Endodermal cell (in vitro differentiated cells): ENCODE measurements around the gene DEUP1. TPM values are rescaled to one million over a fixed set of nuclear protein-coding genes. Genes with fewer than 3 reads are reported as not detected.

Source experiments
- DNase-seq: peaks from one replicate; pipeline ENCODE4 v3.0.0-alpha.2; 2017
- H3K27ac ChIP-seq: 2 replicates; pipeline ENCODE4 v1.5.1; 2013; ENCODE audit warnings: mild to moderate bottlenecking, low read depth, low read length, moderate library complexity
- H3K27me3 ChIP-seq: 2 replicates; pipeline ENCODE4 v1.6.1; 2013; ENCODE audit warnings: mild to moderate bottlenecking, low read length, moderate library complexity; ENCODE audit not compliant: insufficient read depth, control insufficient read depth, poor library complexity, severe bottlenecking
- H3K36me3 ChIP-seq: 2 replicates; pipeline ENCODE4 v1.7.0; 2013; ENCODE audit warnings: mild to moderate bottlenecking, low read length, moderate library complexity; ENCODE audit not compliant: control insufficient read depth, insufficient read depth
- H3K4me1 ChIP-seq: one replicate; pipeline ENCODE4 v1.7.0; 2013; ENCODE audit warnings: low read length; ENCODE audit not compliant: control insufficient read depth, insufficient read depth
- H3K4me3 ChIP-seq: 2 replicates; pipeline ENCODE4 v1.5.1; 2013; ENCODE audit warnings: mild to moderate bottlenecking, low read length, moderate library complexity
- H3K9ac ChIP-seq: 2 replicates; pipeline ENCODE4 v1.6.1; 2013; ENCODE audit warnings: mild to moderate bottlenecking, low read length, moderate library complexity; ENCODE audit not compliant: poor library complexity, severe bottlenecking; ENCODE audit errors: extremely low read depth
- H3K9me3 ChIP-seq: 2 replicates; pipeline ENCODE4 v1.6.1; 2013; ENCODE audit warnings: mild to moderate bottlenecking, low read length, moderate library complexity; ENCODE audit not compliant: control insufficient read depth
- H3K27ac Mint-ChIP-seq: 2 replicates; pipeline ENCODE4 v1.8.0; 2020; ENCODE audit warnings: mixed read lengths
- H3K27me3 Mint-ChIP-seq: 2 replicates; pipeline ENCODE4 v1.8.0; 2021; ENCODE audit warnings: mild to moderate bottlenecking, mixed read lengths; ENCODE audit not compliant: insufficient read depth
- H3K36me3 Mint-ChIP-seq: 2 replicates; pipeline ENCODE4 v1.8.0; 2020; ENCODE audit warnings: low read depth, mixed read lengths
- H3K4me1 Mint-ChIP-seq: 2 replicates; pipeline ENCODE4 v1.8.0; 2020; ENCODE audit warnings: mixed read lengths
- H3K4me3 Mint-ChIP-seq: 2 replicates; pipeline ENCODE4 v1.8.0; 2020; ENCODE audit warnings: mild to moderate bottlenecking, moderate library complexity, mixed read lengths
- H3K9me3 Mint-ChIP-seq: 2 replicates; pipeline ENCODE4 v1.8.0; 2020; ENCODE audit warnings: mild to moderate bottlenecking, mixed read lengths
- CTCF ChIP-seq: fragments of 200-600 bp; sonication (generic); conservative IDR thresholded peaks from 2 replicates; pipeline ENCODE4 v1.5.0; 2021; ENCODE audit warnings: antibody characterized with exemption, mild to moderate bottlenecking
- WGBS, 2 experiments: methylation state at CpG; one replicate each; pipeline versions ENCODE4 v1.1.5 to v1.1.7; 2013; ENCODE audit warnings: missing lambda C conversion rate in 2 of 2, mixed read lengths in 1 of 2; ENCODE audit not compliant: insufficient coverage in 1 of 2, insufficient read length in 1 of 2; 5-methylcytosine and 5-hydroxymethylcytosine counted together
- total RNA-seq, 2 donors: library from RNA; stranded (reverse); fragmentation: NEBNext Ultra II Directional in 1 of 2; extraction: Animal tissue kit (Norgen Biotek cat#: 25700) in 1 of 2; gene quantifications; 2 replicates in 1 of 2; 3 replicates in 1 of 2; pipeline ENCODE4 v1.2.1, GENCODE V29; 2021

DEUP1 gene
- total RNA-seq, 2 donors from 2014 or later = 0.29 TPM; not detected in 1

DNA sequence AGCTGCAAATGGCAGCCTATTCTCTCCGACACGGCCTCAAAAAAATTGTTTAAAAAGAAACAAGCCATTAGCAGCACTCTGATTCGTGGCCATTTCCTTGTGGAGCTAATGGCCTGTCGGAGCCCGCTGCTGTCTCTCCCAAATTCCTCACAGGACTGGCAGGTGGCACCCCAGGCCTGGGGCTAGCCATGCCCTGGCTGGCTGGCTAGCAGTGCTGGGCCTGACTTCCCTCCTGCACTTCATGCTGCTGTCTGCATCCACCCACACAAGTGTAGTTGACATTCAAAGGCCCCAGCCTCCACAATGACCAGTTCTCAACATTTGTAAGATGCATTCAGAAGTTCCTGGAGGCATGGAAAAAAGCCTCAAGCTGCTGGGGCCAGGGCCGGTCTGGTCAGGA, 151.2 kb downstream of the DEUP1 start:
- H3K9me3 ChIP-seq = no peaks in the 10 kb centered on the region
- Mint-ChIP-seq H3K4me1 (peaks cover 30% of the 10 kb centered on the region), H3K9me3 (no peaks in the 10 kb centered on the region), H3K36me3 (peaks cover 4% of the 10 kb centered on the region), H3K27ac (no peak overlapping the region), H3K27me3 (no peaks in the 10 kb centered on the region), H3K4me3 (no peak overlapping the region)
- H3K27ac ChIP-seq = no peak overlapping the region
- no peak overlapping the region for H3K4me3 ChIP-seq
- no peaks in the 10 kb centered on the region for H3K27me3 ChIP-seq
- H3K4me1 ChIP-seq = peaks cover 20% of the 10 kb centered on the region
- TF ChIP-seq CTCF = no peak
- no peak overlapping the region for H3K9ac ChIP-seq
- no peak for DNase-seq
- no peaks in the 10 kb centered on the region for H3K36me3 ChIP-seq
- 94 to 95% methylated on average over 5 to 6 of the region's 6 CpGs for WGBS, 2 experiments

- H3K4me3 ChIP-seq = no peak overlapping the region
- no peak overlapping the region for H3K4me3 Mint-ChIP-seq
- no peak overlapping the region for H3K27ac Mint-ChIP-seq
- no peaks in the 10 kb centered on the region for H3K27me3 ChIP-seq
- no peaks in the 10 kb centered on the region for H3K9me3 Mint-ChIP-seq
- H3K9ac ChIP-seq = no peak overlapping the region
- 84% methylated on average over 9 to 10 of the region's 10 CpGs for WGBS, 2 experiments
- H3K27ac ChIP-seq = no peak overlapping the region
- DNase-seq = no peak
- peaks cover 16% of the 10 kb centered on the region for H3K4me1 ChIP-seq
- peaks cover 24% of the 10 kb centered on the region for H3K4me1 Mint-ChIP-seq
- no peaks in the 10 kb centered on the region for H3K27me3 Mint-ChIP-seq
- H3K36me3 ChIP-seq = no peaks in the 10 kb centered on the region
- H3K9me3 ChIP-seq = no peaks in the 10 kb centered on the region
- H3K36me3 Mint-ChIP-seq = peaks cover 4% of the 10 kb centered on the region
- TF ChIP-seq CTCF = no peak
Measured at GRCh38 chr11:93482556-93482955, 152.0 kb downstream of the DEUP1 start.

DNA sequence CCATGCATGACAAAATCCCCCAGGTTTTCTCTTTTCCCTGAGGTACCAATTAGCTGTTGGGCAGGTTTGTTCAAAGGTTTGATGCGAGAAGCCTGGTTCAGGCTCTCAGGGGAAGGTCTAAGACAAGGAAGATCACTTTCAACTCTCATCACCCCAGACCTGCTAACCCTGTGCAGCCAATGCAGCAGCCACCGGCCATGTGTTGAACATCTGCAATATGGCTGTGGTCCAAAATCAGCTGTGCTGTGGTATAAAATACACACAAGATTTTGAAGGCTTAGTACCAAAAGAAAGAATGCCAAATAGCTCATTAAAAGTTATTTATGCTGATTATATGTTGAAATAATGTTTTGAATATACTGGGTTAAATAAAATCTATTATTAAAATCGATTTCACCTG, 154.2 kb downstream of the DEUP1 start:
- no peaks in the 10 kb centered on the region for H3K27me3 ChIP-seq
- H3K36me3 Mint-ChIP-seq = peaks cover 4% of the 10 kb centered on the region
- 94 to 100% methylated on average over 1 to 3 of the region's 3 CpGs for WGBS, 2 experiments
- no peak for TF ChIP-seq CTCF
- no peak overlapping the region for H3K27ac ChIP-seq
- H3K9ac ChIP-seq = no peak overlapping the region
- H3K36me3 ChIP-seq = no peaks in the 10 kb centered on the region
- H3K27me3 Mint-ChIP-seq = no peaks in the 10 kb centered on the region
- no peaks in the 10 kb centered on the region for H3K9me3 Mint-ChIP-seq
- peaks cover 7% of the 10 kb centered on the region for H3K4me1 ChIP-seq
- H3K4me3 Mint-ChIP-seq = no peak overlapping the region
- no peak overlapping the region for H3K4me3 ChIP-seq
- peaks cover 19% of the 10 kb centered on the region for H3K4me1 Mint-ChIP-seq
- no peaks in the 10 kb centered on the region for H3K9me3 ChIP-seq
- no peak overlapping the region for H3K27ac Mint-ChIP-seq
- DNase-seq = no peak
